ENCODE results near the gene WDR18. TPM values are rescaled to one million over a fixed set of nuclear protein-coding genes. Genes with fewer than 3 reads are reported as not detected.

Gene WDR18
- polyA plus RNA-seq, 1 donor from 2014 or later: 64.9 TPM

- Histone ChIP-seq H2AFZ (ENCODE audit: low read depth, low read length) (no peak overlapping the region), H3F3A (ENCODE audit: insufficient read depth, low read length, poor library complexity, severe bottlenecking) (no peaks in the 10 kb centered on the region), H3K4me3 (ENCODE audit: low read length) (no peak overlapping the region), H3K27ac (ENCODE audit: low read length) (no peak overlapping the region), H3K9me2 (ENCODE audit: insufficient read depth, low read length) (no peaks in the 10 kb centered on the region), H4K20me1 (ENCODE audit: insufficient read depth) (peaks cover 12% of the 10 kb centered on the region), H3K36me3 (ENCODE audit: insufficient read depth, low read length) (no peaks in the 10 kb centered on the region), H3K9me3 (ENCODE audit: low read length) (no peaks in the 10 kb centered on the region), H3K9ac (ENCODE audit: low read length) (no peak overlapping the region), H3K4me2 (ENCODE audit: low read length) (no peak overlapping the region), H3K79me2 (replicated peaks; ENCODE audit: insufficient read depth, low read length) (peaks cover 43% of the 10 kb centered on the region), H3K27me3 (ENCODE audit: insufficient read depth, low read depth, low read length) (no peaks in the 10 kb centered on the region)
- no peak for TF ChIP-seq TAF1 (IDR thresholded peaks at IDR 0.05; ENCODE audit: low read depth)
- TF ChIP-seq RAD21 (conservative IDR thresholded peaks at IDR 0.05): no peak
- TF ChIP-seq REST (IDR thresholded peaks at IDR 0.05; ENCODE audit: borderline replicate concordance): no peak
- no peak for TF ChIP-seq EZH2 (IDR thresholded peaks at IDR 0.05; ENCODE audit: borderline replicate concordance, insufficient read depth, low read length, poor library complexity, severe bottlenecking)
- no peak for TF ChIP-seq MXI1 (conservative IDR thresholded peaks at IDR 0.05; ENCODE audit: poor library complexity, severe bottlenecking)
- no peak for TF ChIP-seq POLR2AphosphoS5 (IDR thresholded peaks at IDR 0.05)
- TF ChIP-seq SMC3 (conservative IDR thresholded peaks at IDR 0.05; ENCODE audit: poor library complexity): no peak
- TF ChIP-seq CTCF (IDR thresholded peaks at IDR 0.05; ENCODE audit: poor library complexity, severe bottlenecking): no peak
- no peak for TF ChIP-seq EP300 (conservative IDR thresholded peaks at IDR 0.05; ENCODE audit: poor library complexity, severe bottlenecking)
Measured at GRCh38 chr19:1015782-1016646, 31.9 kb downstream of the WDR18 start.

- no peak overlapping the region for H2AFZ ChIP-seq (ENCODE audit: low read depth, low read length)
- peaks cover 12% of the 10 kb centered on the region for H4K20me1 ChIP-seq (ENCODE audit: insufficient read depth)
- TF ChIP-seq CTCF (IDR thresholded peaks at IDR 0.05; ENCODE audit: poor library complexity, severe bottlenecking): no peak
- no peak for TF ChIP-seq EP300 (conservative IDR thresholded peaks at IDR 0.05; ENCODE audit: poor library complexity, severe bottlenecking)
- H3K27me3 ChIP-seq (ENCODE audit: insufficient read depth, low read depth, low read length): no peaks in the 10 kb centered on the region
- H3K36me3 ChIP-seq (ENCODE audit: insufficient read depth, low read length): no peaks in the 10 kb centered on the region
- H3K27ac ChIP-seq (ENCODE audit: low read length): no peak overlapping the region
- H3K4me3 ChIP-seq (ENCODE audit: low read length): no peak overlapping the region
- H3K79me2 ChIP-seq (replicated peaks; ENCODE audit: insufficient read depth, low read length): peaks cover 43% of the 10 kb centered on the region
- no peak overlapping the region for H3K9ac ChIP-seq (ENCODE audit: low read length)
- H3K4me2 ChIP-seq (ENCODE audit: low read length): no peak overlapping the region
- H3K9me3 ChIP-seq (ENCODE audit: low read length): no peaks in the 10 kb centered on the region
- H3K9me2 ChIP-seq (ENCODE audit: insufficient read depth, low read length): no peaks in the 10 kb centered on the region
- no peaks in the 10 kb centered on the region for H3F3A ChIP-seq (ENCODE audit: insufficient read depth, low read length, poor library complexity, severe bottlenecking)
Measured at GRCh38 chr19:1016647-1017114, 32.5 kb downstream of the WDR18 start.
